ENCODE measurements around the gene AKAP7.
"Not testable (repeated sequence)": the region's sequence is repeated elsewhere in the genome, so short reads cannot be mapped to it uniquely, and the experiment has no call there.

The AKAP7 gene

GRCh38 chr6:131292145-131292938 is 157.1 kb downstream of the AKAP7 start:
- DNase-seq (ENCODE audit: low spot score): no peak

GRCh38 chr6:131293472-131293911 is 158.2 kb downstream of the AKAP7 start:
- DNase-seq (ENCODE audit: low spot score): no peak

GRCh38 chr6:131295081-131295480 is 159.8 kb downstream of the AKAP7 start:
- no peak for DNase-seq (ENCODE audit: low spot score)

- not testable (repeated sequence) for DNase-seq (ENCODE audit: low spot score)
Measured at GRCh38 chr6:131300826-131301225, 165.6 kb downstream of the AKAP7 start.

GRCh38 chr6:131303338-131303930 is 168.2 kb downstream of the AKAP7 start:
- DNase-seq (ENCODE audit: low spot score): no peak

GRCh38 chr6:131305037-131305850 is 170.0 kb downstream of the AKAP7 start:
- DNase-seq (ENCODE audit: low spot score): no peak

- DNase-seq (ENCODE audit: low spot score): no peak
Measured at GRCh38 chr6:131309437-131309836, 174.2 kb downstream of the AKAP7 start.

- DNase-seq (ENCODE audit: low spot score): no peak
Measured at GRCh38 chr6:131314838-131315237, 179.6 kb downstream of the AKAP7 start.

- DNase-seq (ENCODE audit: low spot score): no peak
Measured at GRCh38 chr6:131316654-131317053, 181.4 kb downstream of the AKAP7 start.

GRCh38 chr6:131317516-131317915 is 182.2 kb downstream of the AKAP7 start:
- DNase-seq (ENCODE audit: low spot score): no peak

- no peak for DNase-seq (ENCODE audit: low spot score)
Measured at GRCh38 chr6:131321589-131321988, 186.3 kb downstream of the AKAP7 start.

GRCh38 chr6:131322125-131322524 is 186.9 kb downstream of the AKAP7 start:
- DNase-seq (ENCODE audit: low spot score): no peak

GRCh38 chr6:131325669-131326068 is 190.4 kb downstream of the AKAP7 start:
- not testable (repeated sequence) for DNase-seq (ENCODE audit: low spot score)

- not testable (repeated sequence) for DNase-seq (ENCODE audit: low spot score)
Measured at GRCh38 chr6:131328727-131329126, 193.5 kb downstream of the AKAP7 start.

- no peak for DNase-seq (ENCODE audit: low spot score)
Measured at GRCh38 chr6:131331151-131331550, 195.9 kb downstream of the AKAP7 start.

GRCh38 chr6:131331873-131332781 is 196.9 kb downstream of the AKAP7 start:
- DNase-seq (ENCODE audit: low spot score): no peak

All from NAMALWA (cell line).